GM18505 (cell line): ENCODE measurements around the gene GNRH2.

Experiments
- ATAC-seq: cut with Tn5 transposase; IDR thresholded peaks from one replicate; pipeline ENCODE4 v1.9.1; 2021; ENCODE audit not compliant: unreplicated experiment
- POLR2A ChIP-seq: IDR thresholded peaks from 4 replicates; pipeline ENCODE4 v1.6.1; 2011; ENCODE audit warnings: borderline replicate concordance; ENCODE audit not compliant: insufficient read depth, insufficient read length; ENCODE audit errors: extremely low read depth

Gene GNRH2

GRCh38 chr20:3092611-3093379, 49.4 kb downstream of the GNRH2 start:
- no peak for TF ChIP-seq POLR2A
- ATAC-seq = no peak

GRCh38 chr20:3093861-3094361, 50.5 kb downstream of the GNRH2 start:
- no peak for TF ChIP-seq POLR2A
- ATAC-seq = no peak

GRCh38 chr20:3094848-3095629, 51.6 kb downstream of the GNRH2 start:
- no peak for ATAC-seq
- TF ChIP-seq POLR2A = no peak
